ENCODE results near the gene LPGAT1. TPM values are rescaled to one million over a fixed set of nuclear protein-coding genes. Genes with fewer than 3 reads are reported as not detected.

The LPGAT1 gene
- total RNA-seq, 4 donors from 2014 or later = 26.7 to 41.4 (median 38.1) TPM

DNA sequence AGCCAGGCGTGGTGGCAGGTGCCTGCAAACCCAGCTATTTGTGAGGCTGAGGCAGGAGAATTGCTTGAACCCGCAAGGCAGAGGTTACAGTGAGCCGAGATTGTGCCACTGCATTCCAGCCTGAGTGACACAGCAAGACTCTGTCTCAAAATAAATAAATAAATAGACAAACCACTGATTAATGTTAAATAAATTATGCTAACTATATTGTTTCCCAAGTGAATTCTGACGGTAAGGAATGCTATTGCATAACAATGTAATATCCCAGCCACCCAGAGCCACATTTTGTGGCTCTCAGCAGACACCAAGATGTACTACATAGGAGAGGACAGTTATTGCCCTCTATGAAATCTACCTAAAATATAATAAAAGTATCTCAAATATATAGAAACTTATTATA is 55.4 kb downstream of the LPGAT1 start:
- Histone ChIP-seq H3K27ac (no peak overlapping the region), H3K36me3 (peaks cover 0 to 48% (median 6%) of the 10 kb centered on the region in 3 donors), H3K9me3 (no peaks in the 10 kb centered on the region), H3K27me3 (no peaks in the 10 kb centered on the region), H3K4me3 (no peak overlapping the region), H3K4me1 (no peaks in the 10 kb centered on the region)
- DNase-seq (ENCODE audit: low spot score in 2 of 2) = no peak
- 73 to 80% methylated on average over 4 of the region's 4 CpGs for WGBS, 2 donors
- TF ChIP-seq EP300 (IDR thresholded peaks at IDR 0.05) = no peak

DNA sequence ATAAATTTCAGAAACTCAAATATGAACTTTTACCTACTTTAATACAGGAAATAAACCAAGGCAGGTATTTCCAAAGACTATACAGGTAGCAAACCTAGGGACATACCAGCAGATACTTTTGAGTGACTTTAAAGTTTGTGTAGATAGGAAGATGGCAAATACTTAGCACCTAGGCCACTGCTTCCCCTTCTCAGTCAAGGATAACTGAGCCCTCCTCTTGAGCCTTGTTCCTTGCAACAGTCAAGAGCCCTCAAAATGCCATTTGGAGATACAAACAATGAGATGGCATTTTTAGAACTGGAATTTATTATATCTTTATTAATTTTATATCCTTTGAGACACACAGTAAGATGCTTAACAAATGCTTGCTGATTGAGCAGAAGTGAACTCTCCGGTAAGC is 65.9 kb downstream of the LPGAT1 start:
- no peaks in the 10 kb centered on the region for H3K9me3 ChIP-seq
- no peaks in the 10 kb centered on the region for H3K4me1 ChIP-seq
- TF ChIP-seq POLR2A (IDR thresholded peaks at IDR 0.05) (no peak), EP300 (IDR thresholded peaks at IDR 0.05) (no peak)
- TF ChIP-seq, protein P1, sequence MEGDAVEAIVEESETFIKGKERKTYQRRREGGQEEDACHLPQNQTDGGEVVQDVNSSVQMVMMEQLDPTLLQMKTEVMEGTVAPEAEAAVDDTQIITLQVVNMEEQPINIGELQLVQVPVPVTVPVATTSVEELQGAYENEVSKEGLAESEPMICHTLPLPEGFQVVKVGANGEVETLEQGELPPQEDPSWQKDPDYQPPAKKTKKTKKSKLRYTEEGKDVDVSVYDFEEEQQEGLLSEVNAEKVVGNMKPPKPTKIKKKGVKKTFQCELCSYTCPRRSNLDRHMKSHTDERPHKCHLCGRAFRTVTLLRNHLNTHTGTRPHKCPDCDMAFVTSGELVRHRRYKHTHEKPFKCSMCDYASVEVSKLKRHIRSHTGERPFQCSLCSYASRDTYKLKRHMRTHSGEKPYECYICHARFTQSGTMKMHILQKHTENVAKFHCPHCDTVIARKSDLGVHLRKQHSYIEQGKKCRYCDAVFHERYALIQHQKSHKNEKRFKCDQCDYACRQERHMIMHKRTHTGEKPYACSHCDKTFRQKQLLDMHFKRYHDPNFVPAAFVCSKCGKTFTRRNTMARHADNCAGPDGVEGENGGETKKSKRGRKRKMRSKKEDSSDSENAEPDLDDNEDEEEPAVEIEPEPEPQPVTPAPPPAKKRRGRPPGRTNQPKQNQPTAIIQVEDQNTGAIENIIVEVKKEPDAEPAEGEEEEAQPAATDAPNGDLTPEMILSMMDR (IDR thresholded peaks at IDR 0.05) = no peak
- no peak for DNase-seq (ENCODE audit: low spot score in 2 of 2)
- 92 to 100% methylated on average over 1 of the region's 1 CpG for WGBS, 2 donors
- no peak overlapping the region for H3K4me3 ChIP-seq
- H3K27me3 ChIP-seq = no peaks in the 10 kb centered on the region
- H3K27ac ChIP-seq = no peak overlapping the region
- H3K36me3 ChIP-seq = peaks cover 0 to 41% (median 0%) of the 10 kb centered on the region in 3 donors

- Histone ChIP-seq H3K27ac (no peak overlapping the region), H3K27me3 (no peaks in the 10 kb centered on the region), H3K4me1 (no peaks in the 10 kb centered on the region), H3K4me3 (no peak overlapping the region), H3K9me3 (peaks cover 0 to 6% (median 0%) of the 10 kb centered on the region in 4 donors), H3K36me3 (peaks cover 0 to 41% (median 0%) of the 10 kb centered on the region in 3 donors)
- TF ChIP-seq, protein P1 (IDR thresholded peaks at IDR 0.05) = no peak
- no peak for DNase-seq (ENCODE audit: low spot score in 2 of 2)
- WGBS, 2 donors = 95 to 96% methylated on average over 3 of the region's 3 CpGs
These were observed 68.4 kb downstream of the LPGAT1 start for GRCh38 chr1:211762206-211762605.

DNA sequence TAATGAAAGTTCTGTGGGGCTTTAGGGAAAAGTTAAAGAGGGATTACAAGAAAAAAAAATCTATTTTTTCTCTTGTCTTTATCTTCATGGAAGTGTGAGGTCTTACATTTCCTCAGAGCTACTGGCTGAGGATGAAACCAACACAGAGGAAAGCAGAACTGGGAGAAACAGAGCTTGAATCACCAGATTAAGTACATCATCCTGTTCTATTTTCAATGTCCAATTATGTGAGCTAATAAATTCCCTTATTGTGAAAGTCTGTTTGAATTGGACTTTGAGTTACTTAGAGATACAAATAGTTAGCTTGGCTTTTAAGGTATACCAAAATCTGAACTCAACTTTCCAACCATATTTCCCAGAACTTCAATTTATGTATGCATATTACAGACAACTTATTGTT is 69.2 kb downstream of the LPGAT1 start:
- Histone ChIP-seq H3K27ac (no peak overlapping the region), H3K4me3 (no peak overlapping the region), H3K36me3 (peaks cover 0 to 43% (median 0%) of the 10 kb centered on the region in 3 donors), H3K4me1 (no peaks in the 10 kb centered on the region), H3K9me3 (peaks cover 0 to 6% (median 0%) of the 10 kb centered on the region in 4 donors), H3K27me3 (no peaks in the 10 kb centered on the region)
- DNase-seq (ENCODE audit: low spot score in 2 of 2) = no peak
- TF ChIP-seq EP300 (IDR thresholded peaks at IDR 0.05) (no peak), POLR2A (IDR thresholded peaks at IDR 0.05) (no peak)
- TF ChIP-seq, protein P1 (IDR thresholded peaks at IDR 0.05) = no peak

DNA sequence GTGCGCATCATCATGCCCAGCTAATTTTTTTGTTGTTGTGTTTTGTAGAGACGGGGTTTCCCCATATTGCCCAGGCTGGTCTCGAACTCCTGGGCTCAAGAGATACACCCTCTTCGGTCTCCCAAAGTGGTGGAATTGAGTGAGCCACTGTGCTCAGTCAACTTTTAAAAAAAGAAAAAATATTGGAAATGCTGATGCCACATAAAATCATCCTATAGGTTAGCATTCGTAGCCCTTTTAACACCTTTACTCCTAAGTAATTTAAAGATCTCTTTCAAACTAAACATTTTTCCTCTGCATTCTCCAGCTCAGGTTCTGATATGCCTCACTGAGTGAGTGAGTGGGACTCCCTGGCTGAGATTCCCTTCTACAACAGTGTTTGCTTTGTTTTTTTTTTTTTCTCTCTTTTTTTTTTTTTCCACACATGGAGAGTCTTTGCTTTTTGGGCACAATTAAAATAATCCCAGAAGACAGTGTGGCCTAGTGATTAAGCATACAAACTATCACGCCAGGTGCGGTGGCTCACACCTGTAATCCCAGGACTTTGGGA is 74.0 kb downstream of the LPGAT1 start:
- no peak overlapping the region for H3K27ac ChIP-seq
- no peaks in the 10 kb centered on the region for H3K27me3 ChIP-seq
- H3K4me1 ChIP-seq = no peaks in the 10 kb centered on the region
- TF ChIP-seq POLR2A (IDR thresholded peaks at IDR 0.05) = no peak
- TF ChIP-seq EP300 (IDR thresholded peaks at IDR 0.05) = no peak
- TF ChIP-seq, protein P1 (IDR thresholded peaks at IDR 0.05) = no peak
- H3K36me3 ChIP-seq = peaks cover 0 to 28% (median 0%) of the 10 kb centered on the region in 3 donors
- WGBS, 2 donors = 93 to 94% methylated on average over 7 of the region's 7 CpGs
- peaks cover 0 to 6% (median 0%) of the 10 kb centered on the region in 4 donors for H3K9me3 ChIP-seq
- no peak for DNase-seq (ENCODE audit: low spot score in 2 of 2)
- no peak overlapping the region for H3K4me3 ChIP-seq
